Measurements from ENCODE around the gene MYL3.

DNA sequence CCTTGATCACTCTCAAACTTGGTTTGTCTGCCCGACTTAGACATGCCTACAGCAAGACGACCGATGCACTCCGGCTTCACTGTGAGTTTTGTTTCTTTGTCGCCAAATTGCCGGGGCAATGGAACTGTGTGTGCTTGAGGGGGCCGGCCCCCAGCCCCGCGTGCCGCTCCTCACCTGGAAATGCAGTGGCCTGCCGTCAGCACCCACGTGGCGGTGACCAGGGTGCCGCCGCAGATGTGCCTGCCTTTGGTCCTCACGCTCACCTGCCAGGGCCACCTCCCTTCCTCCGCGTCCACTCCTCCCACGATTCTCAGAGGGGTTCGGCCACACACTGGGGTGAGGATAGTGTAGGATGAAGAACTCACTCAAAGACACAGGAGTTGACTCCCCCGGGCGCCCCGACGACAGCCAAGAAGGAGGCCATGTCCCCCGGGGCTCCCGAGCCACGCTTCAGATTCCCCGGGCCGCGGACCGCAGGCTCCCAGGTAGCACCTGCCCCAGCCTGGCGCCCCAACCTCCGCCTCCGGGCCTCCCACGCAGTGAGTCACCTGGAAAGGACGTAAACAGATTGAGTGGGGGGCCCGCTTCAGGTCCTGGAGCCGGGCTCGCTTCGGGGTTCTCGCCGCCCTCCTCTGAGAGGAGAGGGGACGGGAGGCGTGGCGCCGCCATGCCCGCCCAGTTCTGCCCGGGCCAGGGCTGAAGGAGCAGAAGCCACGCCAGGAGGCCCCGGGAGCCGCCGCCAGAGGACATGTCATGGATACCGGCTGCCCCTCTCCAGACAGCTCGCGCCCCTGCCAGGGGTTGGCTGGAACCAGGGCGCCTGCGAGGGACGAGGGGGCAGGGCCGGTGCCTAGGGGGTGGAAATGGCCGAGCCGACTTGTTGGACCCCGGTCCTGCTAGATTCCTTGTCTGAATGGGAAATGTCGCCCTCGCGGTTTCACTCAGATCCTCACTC, 29.6 kb downstream of the MYL3 start:
- TF ChIP-seq, protein P1, sequence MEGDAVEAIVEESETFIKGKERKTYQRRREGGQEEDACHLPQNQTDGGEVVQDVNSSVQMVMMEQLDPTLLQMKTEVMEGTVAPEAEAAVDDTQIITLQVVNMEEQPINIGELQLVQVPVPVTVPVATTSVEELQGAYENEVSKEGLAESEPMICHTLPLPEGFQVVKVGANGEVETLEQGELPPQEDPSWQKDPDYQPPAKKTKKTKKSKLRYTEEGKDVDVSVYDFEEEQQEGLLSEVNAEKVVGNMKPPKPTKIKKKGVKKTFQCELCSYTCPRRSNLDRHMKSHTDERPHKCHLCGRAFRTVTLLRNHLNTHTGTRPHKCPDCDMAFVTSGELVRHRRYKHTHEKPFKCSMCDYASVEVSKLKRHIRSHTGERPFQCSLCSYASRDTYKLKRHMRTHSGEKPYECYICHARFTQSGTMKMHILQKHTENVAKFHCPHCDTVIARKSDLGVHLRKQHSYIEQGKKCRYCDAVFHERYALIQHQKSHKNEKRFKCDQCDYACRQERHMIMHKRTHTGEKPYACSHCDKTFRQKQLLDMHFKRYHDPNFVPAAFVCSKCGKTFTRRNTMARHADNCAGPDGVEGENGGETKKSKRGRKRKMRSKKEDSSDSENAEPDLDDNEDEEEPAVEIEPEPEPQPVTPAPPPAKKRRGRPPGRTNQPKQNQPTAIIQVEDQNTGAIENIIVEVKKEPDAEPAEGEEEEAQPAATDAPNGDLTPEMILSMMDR (IDR thresholded peaks at IDR 0.05) = no peak
- no peak for TF ChIP-seq EP300 (IDR thresholded peaks at IDR 0.05)
- no peak for TF ChIP-seq POLR2A (IDR thresholded peaks at IDR 0.05)
